Fibroblast of upper back skin (primary cell): Measurements from ENCODE around the gene PLXDC1.

Experiments
- DNase-seq: peaks from one replicate; pipeline ENCODE4 v3.0.0-alpha.2; 2013

Gene PLXDC1

GRCh38 chr17:39094607-39095308 lies 56.7 kb downstream of the PLXDC1 start:
- DNase-seq, result peak; percentile 12

DNA sequence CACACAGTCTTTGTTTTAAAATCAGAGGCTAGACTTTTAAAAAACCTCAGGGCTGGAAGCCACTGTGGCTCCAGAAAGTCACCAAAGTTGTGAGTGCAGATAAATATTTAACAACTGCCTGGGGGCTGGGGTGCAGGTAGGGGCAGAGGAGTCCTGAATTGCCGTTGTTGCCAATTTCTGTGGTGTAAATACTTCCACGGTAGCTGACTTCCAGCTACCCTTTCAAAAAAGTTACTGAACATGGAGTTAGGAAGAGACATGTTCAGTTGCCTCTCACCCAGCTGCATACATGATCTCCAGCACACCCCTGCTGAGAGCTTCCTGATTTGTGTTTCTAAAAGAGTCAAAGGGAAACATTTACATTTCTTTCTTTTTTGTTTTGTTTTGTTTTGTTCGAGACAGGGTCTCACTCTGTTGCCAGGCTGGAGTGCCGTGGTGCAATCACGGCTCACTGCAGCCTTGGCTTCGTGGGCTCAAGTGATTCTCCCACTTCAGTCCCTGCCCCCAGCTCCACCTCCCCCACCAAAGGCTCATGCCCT lies 58.7 kb downstream of the PLXDC1 start:
- DNase-seq, result no peak

GRCh38 chr17:39090908-39091665 lies 60.4 kb downstream of the PLXDC1 start:
- DNase-seq, result no peak

DNA sequence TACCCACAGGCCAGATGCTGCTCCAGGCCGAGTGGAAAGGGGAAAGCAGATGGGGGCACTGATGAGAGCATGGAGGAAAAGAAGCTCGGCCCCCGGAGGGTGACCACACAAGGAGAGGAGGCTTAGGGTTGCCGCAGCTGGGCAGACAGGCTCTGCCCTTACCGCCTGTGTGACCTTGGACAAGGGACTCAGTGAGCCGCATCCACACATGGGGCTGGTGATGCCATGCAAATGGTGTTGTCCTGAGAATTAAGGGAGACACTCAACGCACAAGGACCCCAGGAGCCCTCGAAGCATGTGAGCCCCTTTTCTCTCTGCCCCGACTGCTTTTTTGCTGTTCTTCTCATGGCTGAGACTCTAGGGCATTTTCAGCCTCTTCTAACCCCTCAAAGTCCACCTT lies 61.0 kb downstream of the PLXDC1 start:
- no peak for DNase-seq

GRCh38 chr17:39084558-39084957 lies 66.9 kb downstream of the PLXDC1 start:
- DNase-seq, result no peak

DNA sequence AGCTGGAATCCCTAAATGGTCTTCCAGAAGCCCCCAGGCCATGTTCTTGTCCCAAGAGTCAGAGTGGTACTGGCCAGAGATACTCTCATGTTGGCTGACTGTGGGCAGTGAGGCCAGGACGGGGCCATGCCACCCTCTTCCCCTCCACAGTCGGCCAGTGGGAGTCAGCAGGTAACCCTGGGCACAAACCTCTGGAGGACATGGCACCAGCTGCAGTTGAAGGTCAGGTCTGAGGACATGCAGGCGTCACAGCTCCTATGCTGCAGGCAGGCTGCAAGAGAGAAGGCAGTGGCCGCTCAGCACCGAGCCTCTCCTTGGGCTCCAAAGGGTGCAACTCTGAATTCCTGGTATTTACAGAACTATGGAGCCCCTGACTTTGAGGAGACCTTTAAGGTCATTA lies 68.2 kb downstream of the PLXDC1 start:
- no peak for DNase-seq

DNA sequence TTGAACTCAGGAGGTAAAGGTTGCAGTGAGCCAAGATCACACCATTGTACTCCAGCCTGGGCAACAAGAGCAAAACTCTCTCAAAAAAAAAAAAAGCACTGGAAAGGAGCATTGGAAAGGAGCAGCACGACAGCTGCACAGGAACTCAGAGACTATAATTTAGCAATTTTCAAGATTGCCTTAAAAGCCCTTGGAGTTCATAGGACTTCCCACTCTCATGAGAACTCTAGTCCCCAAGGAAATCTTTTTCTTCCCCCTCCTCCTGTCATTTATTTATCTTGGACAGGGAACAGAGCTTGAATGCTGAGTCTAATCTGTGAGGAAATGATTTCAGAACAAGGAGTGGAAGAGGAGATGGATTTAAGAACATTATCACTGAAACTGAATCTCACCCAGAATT lies 69.0 kb downstream of the PLXDC1 start:
- DNase-seq, result peak; percentile 71

DNA sequence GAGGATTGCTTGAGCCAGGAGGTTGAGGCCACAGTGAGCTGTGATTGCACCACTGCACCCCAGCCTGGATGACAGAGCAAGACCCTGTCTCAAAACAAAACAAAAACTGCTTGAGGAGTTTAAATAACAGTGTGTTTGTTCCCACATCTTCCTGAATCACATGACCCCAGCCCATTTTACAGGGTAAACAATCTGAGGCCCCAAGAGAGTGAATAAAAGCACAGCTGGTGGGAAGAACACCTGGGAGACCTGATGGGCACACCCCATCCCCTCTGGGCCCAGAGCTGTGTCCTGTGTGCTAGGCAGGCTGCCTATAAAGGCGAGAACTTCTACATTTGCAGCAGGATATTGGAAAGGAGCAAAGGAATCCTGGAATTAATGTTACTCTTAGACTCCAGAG lies 69.6 kb downstream of the PLXDC1 start:
- DNase-seq, result no peak

- peak; percentile 62 for DNase-seq
Observed at GRCh38 chr17:39080421-39081078, 70.9 kb downstream of the PLXDC1 start.

DNA sequence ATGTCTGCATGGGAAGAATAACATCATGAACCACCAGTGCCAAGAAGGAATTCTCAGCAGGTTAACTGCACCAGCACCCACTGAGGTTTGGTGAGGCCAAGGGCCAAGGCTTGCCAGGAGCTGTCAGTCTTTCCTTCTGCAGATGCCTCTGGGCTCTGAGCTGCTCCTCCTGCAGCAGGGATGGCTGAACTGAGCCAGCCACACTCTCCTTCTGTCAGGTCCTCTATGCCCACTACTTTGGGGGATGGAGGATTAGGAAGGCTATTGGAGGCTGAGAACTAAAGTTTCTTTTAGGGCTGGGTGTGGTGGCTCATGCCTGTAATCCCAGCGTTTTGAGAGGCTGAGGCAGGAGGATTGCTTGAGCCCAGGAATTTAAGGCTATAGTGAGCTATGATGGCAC lies 71.6 kb downstream of the PLXDC1 start:
- DNase-seq, result no peak

DNA sequence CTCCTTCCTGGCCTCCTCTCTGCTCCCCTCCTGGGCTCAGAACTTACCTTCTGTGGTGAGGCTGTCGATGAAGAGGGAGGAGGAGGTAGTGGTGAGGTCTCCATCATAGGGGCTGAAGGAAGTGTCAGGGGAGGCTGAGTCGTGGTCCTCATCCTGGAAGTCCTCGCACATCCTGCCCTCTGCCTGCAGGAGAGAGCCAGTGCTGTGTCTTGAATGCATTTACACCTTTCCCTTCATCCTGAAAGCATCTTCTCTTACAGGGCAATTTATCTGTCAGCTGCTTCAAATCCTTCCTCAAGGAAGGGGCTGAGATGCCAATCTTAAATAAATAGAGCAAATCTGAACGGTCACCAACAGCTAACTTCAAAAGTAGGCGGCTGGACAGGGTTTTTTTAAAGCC lies 73.6 kb downstream of the PLXDC1 start:
- DNase-seq, result no peak

DNA sequence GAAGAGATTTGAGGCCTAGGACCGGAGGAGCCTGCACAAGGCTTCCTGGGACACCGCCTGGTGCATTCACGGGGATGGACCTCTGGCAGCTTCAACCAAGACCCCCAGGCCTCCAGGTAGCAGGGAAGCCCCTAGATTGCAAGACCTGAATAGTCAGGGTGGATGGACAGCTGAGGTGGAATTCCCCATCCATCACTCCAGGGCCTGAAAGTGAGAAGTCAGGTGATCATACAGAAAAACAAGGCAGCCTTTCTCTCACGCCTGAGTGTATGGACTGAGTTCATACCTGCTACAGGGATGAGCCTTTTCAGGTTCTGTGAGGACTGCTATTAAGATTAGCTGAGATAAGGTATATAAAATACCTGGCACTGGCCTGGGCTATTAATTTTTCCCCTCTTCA lies 74.2 kb downstream of the PLXDC1 start:
- DNase-seq, result no peak

DNA sequence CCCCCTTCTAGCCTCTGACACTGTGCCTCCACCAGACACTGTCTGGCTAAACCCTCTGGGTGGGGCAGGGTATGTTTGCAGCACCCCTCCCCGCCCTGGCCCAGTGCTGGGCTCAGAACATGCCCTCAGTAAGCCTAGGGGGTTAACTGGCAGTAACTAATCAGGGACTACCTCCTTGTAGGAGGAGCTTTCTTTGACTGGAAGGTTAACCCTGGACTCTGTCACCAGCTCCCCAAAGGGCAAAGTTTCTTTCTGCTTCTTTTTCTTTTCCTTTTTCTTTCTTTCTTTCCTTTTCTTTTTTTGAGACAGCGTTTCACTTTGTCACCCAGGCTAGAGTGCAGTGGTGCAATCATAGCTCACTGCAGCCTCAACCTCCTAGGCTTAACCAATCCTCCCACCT lies 76.8 kb downstream of the PLXDC1 start:
- DNase-seq, result no peak

DNA sequence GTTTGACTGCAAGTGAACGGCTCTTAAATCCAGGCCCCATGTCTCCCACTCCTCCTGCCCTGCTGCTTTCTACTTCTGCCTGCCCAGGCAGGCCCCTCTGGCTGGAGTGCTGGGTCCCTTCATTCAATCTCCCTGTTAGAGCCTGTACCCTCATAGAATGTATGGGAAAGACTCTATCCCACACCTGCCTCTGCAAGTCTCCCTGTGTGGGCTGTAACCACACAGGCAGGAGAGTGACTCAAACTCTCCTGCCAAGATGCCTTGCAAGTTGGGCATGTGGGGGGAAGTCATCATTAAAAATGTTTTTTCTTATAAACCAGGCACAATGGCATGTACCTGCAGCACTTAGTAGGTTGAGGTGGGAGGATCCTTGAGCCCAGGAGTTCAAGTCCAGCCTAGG lies 77.5 kb downstream of the PLXDC1 start:
- DNase-seq, result no peak

- no peak for DNase-seq
Observed at GRCh38 chr17:39073353-39073752, 78.1 kb downstream of the PLXDC1 start.

GRCh38 chr17:39071573-39071972 lies 79.9 kb downstream of the PLXDC1 start:
- no peak for DNase-seq

- peak; percentile 54 for DNase-seq
Observed at GRCh38 chr17:39069114-39069756, 82.2 kb downstream of the PLXDC1 start.

DNA sequence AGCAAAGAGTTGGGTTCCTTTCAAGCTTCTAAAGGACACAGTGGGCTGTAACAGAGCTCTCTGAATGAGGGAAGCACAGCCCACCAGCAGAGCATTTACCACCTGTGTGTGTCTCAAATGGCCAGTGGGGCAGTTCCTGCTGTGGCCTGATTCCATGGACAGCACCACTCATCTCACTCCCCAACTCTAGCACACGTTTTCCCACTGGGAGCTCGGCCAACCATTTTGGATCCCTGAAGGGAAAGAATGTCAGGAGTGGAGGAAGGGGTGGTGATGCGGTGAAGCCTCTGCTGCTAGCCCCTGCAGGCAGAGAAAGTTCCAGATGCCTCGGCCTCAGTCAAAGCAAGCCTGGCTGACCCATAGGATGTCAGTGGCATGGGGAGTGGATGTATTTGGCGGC lies 86.6 kb downstream of the PLXDC1 start:
- peak; percentile 62 for DNase-seq

GRCh38 chr17:39064374-39064773 lies 87.1 kb downstream of the PLXDC1 start:
- DNase-seq, result peak; percentile 89

- DNase-seq, result peak; percentile 11
Observed at GRCh38 chr17:39063681-39064069, 87.8 kb downstream of the PLXDC1 start.

- peak; percentile 55 for DNase-seq
Observed at GRCh38 chr17:39062846-39063680, 88.4 kb downstream of the PLXDC1 start.

GRCh38 chr17:39058524-39058923 lies 92.9 kb downstream of the PLXDC1 start:
- DNase-seq, result no peak
